K562 (cell line): ENCODE data around the gene RNF126. TPM values are rescaled to one million over a fixed set of nuclear protein-coding genes. Genes with fewer than 3 reads are reported as not detected.

Experiments used
- ATAC-seq: fragments of 200-7000 bp; cut with Tn5 transposase; 3 replicates; pipeline ENCODE4 v1.9.1; 2020; ENCODE audit warnings: moderate library complexity
- BruUV-seq: library from RNA; stranded (reverse); fragments of 400-500 nt; replicated peaks from 2 replicates; lab custom pipeline; 2021; lab: Mats Ljungman, UMichigan
- CTCF ChIA-PET: fragments of 300-600 bp; formaldehyde crosslinking; extraction: SDS; loops from one replicate; lab custom pipeline; 2021; ENCODE audit warnings: low intra/inter-chr PET ratio; lab: Yijun Ruan, JAX
- POLR2A ChIA-PET: fragments of 300-600, 350-650 bp; sonication (Branson Sonifier 250); formaldehyde crosslinking; extraction: SDS; loops from one replicate; lab custom pipeline; 2021; ENCODE audit warnings: antibody characterized with exemption, inconsistent platforms; lab: Yijun Ruan, JAX
- DNase-seq, 4 experiments: peaks; one replicate each; pipeline versions ENCODE4 v3.0.0 to v3.0.0-alpha.2; 2011 to 2018; ENCODE audit warnings: low spot score in 3 of 4, mixed read lengths in 3 of 4; ENCODE audit errors: extremely low read depth in 1 of 4
- FAIRE-seq: peaks from 2 replicates; lab custom pipeline; 2011; peaks lifted over from hg19 to GRCh38; lab: Jason Lieb, UNC
- H2AFZ ChIP-seq: 2 replicates; pipeline ENCODE4 v1.6.0; 2011; ENCODE audit warnings: low read depth, low read length, control low read depth, inconsistent platforms
- H3K27ac ChIP-seq: fragments of 200-600 bp; 3 replicates; pipeline ENCODE4 v1.8.0; 2011; ENCODE audit warnings: low read depth, mild to moderate bottlenecking, control low read depth, inconsistent platforms, low read length, moderate library complexity, mixed read lengths; ENCODE audit errors: extremely low read depth
- H3K27me3 ChIP-seq, 2 experiments: fragments of 300-600 bp in 1 of 2; 2 replicates in 1 of 2; 3 replicates in 1 of 2; pipeline versions ENCODE4 v1.6.0 to v1.8.0; 2011; ENCODE audit warnings: inconsistent platforms in 2 of 2, low read length in 2 of 2, mild to moderate bottlenecking in 1 of 2, mixed read lengths in 1 of 2, moderate library complexity in 1 of 2; ENCODE audit not compliant: control insufficient read depth in 2 of 2, insufficient read depth in 2 of 2
- H3K36me3 ChIP-seq: fragments of 300-600 bp; 3 replicates; pipeline ENCODE4 v1.8.0; 2011; ENCODE audit warnings: mild to moderate bottlenecking, low read length, inconsistent platforms; ENCODE audit not compliant: control insufficient read depth, insufficient read depth
- H3K4me1 ChIP-seq, 2 experiments: fragments of 200-600 bp in 1 of 2; replicated peaks in 1 of 2; 2 replicates in 1 of 2; 3 replicates in 1 of 2; pipeline versions ENCODE4 v1.5.1 to v1.8.0; 2011; ENCODE audit warnings: inconsistent platforms in 2 of 2, low read length in 2 of 2, mild to moderate bottlenecking in 1 of 2, mixed read lengths in 1 of 2, moderate library complexity in 1 of 2; ENCODE audit not compliant: control insufficient read depth in 2 of 2, insufficient read depth in 2 of 2
- H3K4me2 ChIP-seq: 2 replicates; pipeline ENCODE4 v1.6.1; 2011; ENCODE audit warnings: low read length, control low read depth, inconsistent platforms, mixed read lengths; ENCODE audit not compliant: insufficient read depth
- H3K4me3 ChIP-seq: fragments of 200-600 bp; sonication (generic), shearing (Covaris generic); 2 replicates; pipeline ENCODE4 v1.5.1; 2016; ENCODE audit warnings: control low read depth, inconsistent platforms
- H3K79me2 ChIP-seq: fragments of 200-600 bp; 3 replicates; pipeline ENCODE4 v1.8.0; 2011; ENCODE audit warnings: low read length, inconsistent platforms; ENCODE audit not compliant: control insufficient read depth, insufficient read depth
- H3K9ac ChIP-seq, 2 experiments: 2 replicates each; pipeline versions ENCODE4 v1.6.0 to v1.6.1; 2011; ENCODE audit warnings: low read depth in 2 of 2, low read length in 2 of 2, control low read depth in 1 of 2, inconsistent platforms in 1 of 2, mild to moderate bottlenecking in 1 of 2, mixed read lengths in 1 of 2; ENCODE audit not compliant: insufficient read depth in 1 of 2
- H3K9me1 ChIP-seq: one replicate; pipeline ENCODE4 v1.6.0; 2011; ENCODE audit warnings: inconsistent platforms, mild to moderate bottlenecking, low read length, moderate library complexity; ENCODE audit not compliant: control insufficient read depth, insufficient read depth
- H3K9me3 ChIP-seq: replicated peaks from 2 replicates; pipeline ENCODE4 v1.5.1; 2011; ENCODE audit warnings: low read depth, low read length, inconsistent platforms; ENCODE audit not compliant: control insufficient read depth, insufficient read depth
- H4K20me1 ChIP-seq: replicated peaks from 2 replicates; pipeline ENCODE4 v1.6.1; 2011; ENCODE audit warnings: low read length, inconsistent platforms, mixed read lengths; ENCODE audit not compliant: control insufficient read depth, insufficient read depth
- DEAF1 ChIP-seq: fragments of 450-650 bp; formaldehyde crosslinking; IDR thresholded peaks from 2 replicates; pipeline ENCODE4 v1.4.0; 2020; ENCODE audit warnings: mild to moderate bottlenecking, moderate library complexity
- POLR2G ChIP-seq: fragments of 200-400 bp; formaldehyde crosslinking; IDR thresholded peaks from 2 replicates; pipeline ENCODE4 v1.6.1; 2017; ENCODE audit warnings: low read depth, mild to moderate bottlenecking, antibody characterized with exemption, low read length, moderate library complexity
- RBM22 ChIP-seq: fragments of 200-400 bp; formaldehyde crosslinking; IDR thresholded peaks from 2 replicates; pipeline ENCODE4 v1.6.1; 2018; ENCODE audit warnings: low read length, low read depth; ENCODE audit not compliant: poor library complexity, severe bottlenecking
- ZNF583 ChIP-seq: fragments of 250-450 bp; sonication (Bioruptor Pico); IDR thresholded peaks from 2 replicates; pipeline ENCODE4 v1.4.0; 2020
- WGBS: fragments of 100-300 bp; shearing (Covaris generic); methylation state at CpG from one replicate; pipeline ENCODE4 v1.1.6; 2016; ENCODE audit warnings: low coverage, mixed read lengths; ENCODE audit not compliant: insufficient coverage; ENCODE audit errors: missing lambda C conversion rate; 5-methylcytosine and 5-hydroxymethylcytosine counted together
- in situ Hi-C: fragments of 300-500 bp; cut with MboI; formaldehyde crosslinking; loops from 4 replicates; pipeline ENCODE4 v1.15.0; 2018; ENCODE audit warnings: inconsistent platforms, mixed read lengths
- intact Hi-C: fragments of 100-400 bp; cut with micrococcal nuclease; formaldehyde crosslinking; loops from 2 replicates; pipeline ENCODE4 v1.14.2; 2022
- polyA plus RNA-seq, 8 experiments: library from polyadenylated mRNA; depleted of rRNA in 4 of 8; stranded (reverse) in 5 of 8; unstranded in 3 of 8; fragments of >200 nt; fragmentation: Nextera tagmentation in 2 of 8; fragmentation: Illumina TruSeq in 1 of 8; extraction: Ambion mirVana in 2 of 8; extraction: Trizol in 1 of 8; gene quantifications; 2 replicates each; pipeline versions ENCODE4 v1.2.1 to v1.2.3, GENCODE V29; 2011 to 2014; ENCODE audit warnings: inconsistent platforms in 1 of 8, missing spikeins in 1 of 8
- total RNA-seq, 7 experiments: library from RNA; depleted of rRNA in 6 of 7; stranded (reverse); fragments of >200 nt in 6 of 7; fragmentation: Illumina TruSeq in 2 of 7; extraction: Trizol in 2 of 7; gene quantifications; 2 replicates each; pipeline versions ENCODE4 v1.2.1 to v1.2.3, GENCODE V29; 2011 to 2021; ENCODE audit warnings: low replicate concordance in 1 of 7

RNF126 gene
- total and polyA plus RNA-seq, 9 of the 15 experiments (the other 6 are each of a cell fraction or from before 2014, with no cell fraction given) = 0.27 to 101 (median 12.3) TPM

GRCh38 chr19:658059-658839 is 4.8 kb downstream of the RNF126 start:
- Histone ChIP-seq H3K27me3 (no peaks in the 10 kb centered on the region), H4K20me1 (peaks cover 60% of the 10 kb centered on the region), H3K9me3 (no peaks in the 10 kb centered on the region), H3K4me3 (no peak overlapping the region), H2AFZ (no peak overlapping the region), H3K79me2 (peaks cover 95% of the 10 kb centered on the region), H3K4me2 (no peak overlapping the region), H3K27ac (no peak overlapping the region), H3K4me1 (peaks cover 14 to 77% of the 10 kb centered on the region in 2 experiments), H3K9me1 (peaks cover 14% of the 10 kb centered on the region), H3K36me3 (peaks cover 81% of the 10 kb centered on the region; the same call in 2 of the 3 replicates), H3K9ac (peak overlapping the region in 1 of 2 experiments; percentile 52; a peak in 2 of 4 replicates)
- no peak for DNase-seq
- TF ChIP-seq ZNF583 (no peak), DEAF1 (CRISPR knock-in tag) (no peak), POLR2G (peak; percentile 43; the same call in 1 of the 2 replicates), RBM22 (peak; percentile 37)
- BruUV-seq = no TSS peak
- in situ Hi-C loops (no loop called here), intact Hi-C loops (no loop called here)
- WGBS = 93% methylated on average over 30 of the region's 33 CpGs
- ATAC-seq = no peak
- FAIRE-seq = no peak
- ChIA-PET POLR2A (interaction anchor here (1.5 kb wide), 1 partner anchor 10 kb away, joined by 4 read pairs; no protein-coding TSS in a partner anchor), CTCF (no interaction called here)
